Measurements from ENCODE around the gene PPA2.

Gene PPA2

DNA sequence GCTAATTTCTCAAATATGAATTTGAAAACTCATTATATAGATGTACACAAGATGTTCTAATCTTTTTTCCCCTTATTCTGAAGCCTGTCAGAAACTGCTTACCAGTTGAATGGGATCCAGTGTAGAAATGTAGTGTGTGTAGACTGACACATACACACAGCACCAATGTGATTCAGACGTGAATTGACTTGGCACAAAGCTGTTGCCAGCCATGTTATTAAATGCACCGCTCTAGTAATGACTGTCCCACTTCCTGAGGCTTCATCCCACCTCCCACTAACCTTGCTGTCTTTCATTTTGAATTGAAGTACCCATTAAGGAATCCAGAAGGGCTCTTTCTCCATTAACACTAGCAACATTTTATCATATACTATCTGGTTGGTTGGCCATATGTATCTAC is 146.6 kb downstream of the PPA2 start:
- H3K4me3 ChIP-seq (ENCODE audit: low read depth, low read length) = no peak overlapping the region
